H1 (cell line): ENCODE data around the gene ATXN7L3B. TPM values are rescaled to one million over a fixed set of nuclear protein-coding genes. Genes with fewer than 3 reads are reported as not detected.

Experiments used
- TAF1 ChIP-seq: IDR thresholded peaks from 2 replicates; pipeline ENCODE4 v1.6.1; 2011; ENCODE audit warnings: mild to moderate bottlenecking, low read depth, low read length
- YY1 ChIP-seq: IDR thresholded peaks from 2 replicates; pipeline ENCODE4 v1.6.1; 2011; ENCODE audit warnings: low read depth, mild to moderate bottlenecking, low read length
- ZNF274 ChIP-seq: IDR thresholded peaks from 2 replicates; pipeline ENCODE4 v1.7.0; 2012; ENCODE audit warnings: low read length, borderline replicate concordance; ENCODE audit errors: extremely low read depth
- polyA plus RNA-seq, 7 experiments: library from polyadenylated mRNA; depleted of rRNA in 3 of 7; stranded (reverse) in 5 of 7; unstranded in 2 of 7; fragments of >200 nt in 5 of 7; fragments of 200-250 nt in 2 of 7; gene quantifications; 1 replicate in 5 of 7; 2 replicates in 1 of 7; 4 replicates in 1 of 7; pipeline versions ENCODE4 v1.2.1 to v1.2.3, GENCODE V29; 2011 to 2013; ENCODE audit warnings: missing spikeins in 2 of 7, mixed read lengths in 2 of 7
- total RNA-seq: library from RNA; stranded (reverse); fragmentation: NEBNext Ultra II Directional; extraction: Animal tissue kit (Norgen Biotek cat#: 25700); gene quantifications from 2 replicates; pipeline ENCODE4 v1.2.1, GENCODE V29; 2021
- TF ChIP-seq, protein P1 (sequence below): IDR thresholded peaks from 2 replicates; pipeline ENCODE4 v1.6.1; 2011; ENCODE audit warnings: low read depth, mild to moderate bottlenecking, low read length; ENCODE audit not compliant: insufficient read depth
- TF ChIP-seq, protein P2 (sequence below): IDR thresholded peaks from 2 replicates; pipeline ENCODE4 v1.6.1; 2012; ENCODE audit warnings: low read length, inconsistent platforms

ATXN7L3B gene
- total and polyA plus RNA-seq, 2 of the 8 experiments (the other 6 are each of a cell fraction or from before 2014, with no cell fraction given): 23.7 to 39.9 TPM

DNA sequence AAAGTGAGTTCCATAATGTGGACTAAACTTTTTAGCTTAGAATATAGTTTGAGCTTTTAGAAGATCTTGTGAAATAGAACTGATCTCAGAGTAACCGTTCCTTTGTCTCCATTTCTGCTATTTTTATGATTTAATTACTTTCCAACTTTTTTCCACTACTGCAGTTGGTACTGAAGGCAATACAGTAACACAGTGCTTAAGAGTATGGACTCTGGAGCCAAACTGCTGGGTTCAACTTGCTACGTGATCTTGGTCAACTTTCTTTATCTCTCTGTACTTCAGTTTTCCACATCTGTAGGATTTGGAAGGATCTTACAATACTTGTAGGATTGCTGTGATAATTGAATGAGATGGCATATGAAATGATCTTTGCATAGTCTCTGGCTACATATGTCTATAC lies 40.9 kb downstream of the ATXN7L3B start (continued):
- TF ChIP-seq TAF1 (no peak), YY1 (no peak), ZNF274 (no peak)
- TF ChIP-seq, protein P1, sequence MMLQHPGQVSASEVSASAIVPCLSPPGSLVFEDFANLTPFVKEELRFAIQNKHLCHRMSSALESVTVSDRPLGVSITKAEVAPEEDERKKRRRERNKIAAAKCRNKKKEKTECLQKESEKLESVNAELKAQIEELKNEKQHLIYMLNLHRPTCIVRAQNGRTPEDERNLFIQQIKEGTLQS: no peak
- TF ChIP-seq, protein P2, sequence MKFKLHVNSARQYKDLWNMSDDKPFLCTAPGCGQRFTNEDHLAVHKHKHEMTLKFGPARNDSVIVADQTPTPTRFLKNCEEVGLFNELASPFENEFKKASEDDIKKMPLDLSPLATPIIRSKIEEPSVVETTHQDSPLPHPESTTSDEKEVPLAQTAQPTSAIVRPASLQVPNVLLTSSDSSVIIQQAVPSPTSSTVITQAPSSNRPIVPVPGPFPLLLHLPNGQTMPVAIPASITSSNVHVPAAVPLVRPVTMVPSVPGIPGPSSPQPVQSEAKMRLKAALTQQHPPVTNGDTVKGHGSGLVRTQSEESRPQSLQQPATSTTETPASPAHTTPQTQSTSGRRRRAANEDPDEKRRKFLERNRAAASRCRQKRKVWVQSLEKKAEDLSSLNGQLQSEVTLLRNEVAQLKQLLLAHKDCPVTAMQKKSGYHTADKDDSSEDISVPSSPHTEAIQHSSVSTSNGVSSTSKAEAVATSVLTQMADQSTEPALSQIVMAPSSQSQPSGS: no peak
